ENCODE results near the gene RNF14. TPM values are rescaled to one million over a fixed set of nuclear protein-coding genes. Genes with fewer than 3 reads are reported as not detected.

Gene RNF14
- total and polyA plus RNA-seq, 2 donors (not counting 1 experiment from before 2014, with no cell fraction given), result 10.5 to 26.6 TPM

- Histone ChIP-seq H3K4me3 (ENCODE audit: control extremely low read depth in 1 of 5, extremely low read depth in 1 of 5, insufficient read depth in 1 of 5, low read depth in 2 of 5, low read length in 4 of 5) (no peak overlapping the region), H3K36me3 (replicated peaks in 1 of 2; ENCODE audit: control extremely low read depth in 1 of 2, control insufficient read depth in 1 of 2, extremely low read depth in 1 of 2, insufficient read depth in 2 of 2, low read length in 1 of 2) (peaks cover 2 to 18% of the 10 kb centered on the region in 2 experiments), H2AFZ (ENCODE audit: insufficient read depth, low read depth, low read length, poor library complexity, severe bottlenecking) (no peak overlapping the region), H3K4me2 (replicated peaks; ENCODE audit: low read depth, low read length, poor library complexity, severe bottlenecking) (no peak overlapping the region), H3K79me2 (ENCODE audit: control insufficient read depth, insufficient read depth, low read length) (no peaks in the 10 kb centered on the region), H3K4me1 (ENCODE audit: control insufficient read depth in 2 of 2, insufficient read depth in 2 of 2, low read length in 2 of 2) (no peaks in the 10 kb centered on the region), H3K9ac (ENCODE audit: low read length) (no peak overlapping the region), H3K27ac (ENCODE audit: low read length in 2 of 2) (no peak overlapping the region), H4K20me1 (ENCODE audit: control insufficient read depth, insufficient read depth, low read length, poor library complexity, severe bottlenecking) (no peaks in the 10 kb centered on the region), H3K27me3 (replicated peaks in 1 of 4; ENCODE audit: control extremely low read depth in 1 of 4, control insufficient read depth in 3 of 4, insufficient read depth in 4 of 4, low read length in 3 of 4) (no peaks in the 10 kb centered on the region), H3K9me3 (ENCODE audit: control extremely low read depth in 1 of 3, control insufficient read depth in 2 of 3, insufficient read depth in 1 of 3, low read length in 2 of 3) (no peaks in the 10 kb centered on the region)
- H3K27me3 Mint-ChIP-seq, result no peaks in the 10 kb centered on the region
- CTCF ChIA-PET, result interaction anchor here (1.1 to 4.5 kb wide), 3 partner anchors 18 to 279 kb away, joined by 3 to 25 read pairs (median 4); no protein-coding TSS in a partner anchor
- no peak overlapping the region for H3K4me3 Mint-ChIP-seq
- intact Hi-C loops (cut with micrococcal nuclease), result no loop called here
- DNase-seq, result no peak
- no peak for ATAC-seq (ENCODE audit: low read depth)
- WGBS (ENCODE audit: insufficient coverage), result 76% methylated on average over 5 of the region's 9 CpGs
- H3K9me3 Mint-ChIP-seq (ENCODE audit: insufficient read depth), result no peaks in the 10 kb centered on the region
- H3K27ac Mint-ChIP-seq, result no peak overlapping the region
- H3K4me1 Mint-ChIP-seq, result no peaks in the 10 kb centered on the region
- TF ChIP-seq CTCF (IDR thresholded peaks at IDR 0.05), result no peak
- TF ChIP-seq EZH2 (IDR thresholded peaks at IDR 0.05; ENCODE audit: borderline replicate concordance, insufficient read depth, low read depth, low read length, poor library complexity, severe bottlenecking), result no peak
- POLR2A ChIA-PET, result no interaction called here
Measured at GRCh38 chr5:141942185-141942857, 26.6 kb upstream of the RNF14 start.

- Histone ChIP-seq H3K27me3 (replicated peaks in 1 of 4; ENCODE audit: control extremely low read depth in 1 of 4, control insufficient read depth in 3 of 4, insufficient read depth in 4 of 4, low read length in 3 of 4) (no peaks in the 10 kb centered on the region), H3K4me2 (replicated peaks; ENCODE audit: low read depth, low read length, poor library complexity, severe bottlenecking) (no peak overlapping the region), H3K9ac (ENCODE audit: low read length) (no peak overlapping the region), H3K9me3 (ENCODE audit: control extremely low read depth in 1 of 3, control insufficient read depth in 2 of 3, insufficient read depth in 1 of 3, low read length in 2 of 3) (no peaks in the 10 kb centered on the region), H3K27ac (ENCODE audit: low read length in 2 of 2) (no peak overlapping the region), H3K79me2 (ENCODE audit: control insufficient read depth, insufficient read depth, low read length) (no peaks in the 10 kb centered on the region), H2AFZ (ENCODE audit: insufficient read depth, low read depth, low read length, poor library complexity, severe bottlenecking) (no peak overlapping the region), H3K4me3 (ENCODE audit: control extremely low read depth in 1 of 5, extremely low read depth in 1 of 5, insufficient read depth in 1 of 5, low read depth in 2 of 5, low read length in 4 of 5) (no peak overlapping the region), H3K36me3 (replicated peaks in 1 of 2; ENCODE audit: control extremely low read depth in 1 of 2, control insufficient read depth in 1 of 2, extremely low read depth in 1 of 2, insufficient read depth in 2 of 2, low read length in 1 of 2) (peaks cover 0 to 7% of the 10 kb centered on the region in 2 experiments), H3K4me1 (ENCODE audit: control insufficient read depth in 2 of 2, insufficient read depth in 2 of 2, low read length in 2 of 2) (no peaks in the 10 kb centered on the region), H4K20me1 (ENCODE audit: control insufficient read depth, insufficient read depth, low read length, poor library complexity, severe bottlenecking) (no peaks in the 10 kb centered on the region)
- no peak overlapping the region for H3K27ac Mint-ChIP-seq
- ATAC-seq (ENCODE audit: low read depth) (no peak), DNase-seq (no peak)
- H3K9me3 Mint-ChIP-seq (ENCODE audit: insufficient read depth), result no peaks in the 10 kb centered on the region
- ChIA-PET POLR2A (no interaction called here), CTCF (interaction anchor here (1.4 to 4.5 kb wide), 3 partner anchors 16 to 252 kb away, joined by 3 to 25 read pairs (median 4); no protein-coding TSS in a partner anchor)
- intact Hi-C loops (cut with micrococcal nuclease), result no loop called here
- no peaks in the 10 kb centered on the region for H3K4me1 Mint-ChIP-seq
- no peaks in the 10 kb centered on the region for H3K27me3 Mint-ChIP-seq
- WGBS (ENCODE audit: insufficient coverage), result 97% methylated on average over 7 of the region's 9 CpGs
- TF ChIP-seq CTCF (IDR thresholded peaks at IDR 0.05), result no peak
- TF ChIP-seq EZH2 (IDR thresholded peaks at IDR 0.05; ENCODE audit: borderline replicate concordance, insufficient read depth, low read depth, low read length, poor library complexity, severe bottlenecking), result no peak
- no peak overlapping the region for H3K4me3 Mint-ChIP-seq
Measured at GRCh38 chr5:141944076-141944475, 24.8 kb upstream of the RNF14 start.

Measured in B cell (primary cell).